ENCODE results near the gene MYO1D.

DNA sequence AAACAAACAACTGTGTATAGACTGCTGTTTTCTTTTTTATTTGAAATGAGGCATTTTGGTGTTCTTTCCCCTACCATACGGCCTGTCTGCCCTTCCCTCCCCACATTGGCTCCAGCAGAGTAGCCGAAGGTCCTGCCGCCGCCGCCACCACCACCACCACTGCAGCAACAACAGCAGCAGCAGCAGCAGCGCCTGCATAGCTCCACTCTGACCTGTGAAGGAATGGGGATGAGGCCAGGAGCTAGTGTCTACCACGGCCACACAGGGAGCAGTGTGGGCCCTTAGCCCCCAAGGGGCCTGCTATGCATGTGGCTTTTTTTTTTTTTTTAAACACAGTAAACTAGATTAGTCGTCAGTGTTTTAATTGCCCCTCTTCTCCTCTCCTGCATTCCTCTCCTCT is 395.7 kb downstream of the MYO1D start:
- no peak for TF ChIP-seq CTCF (IDR thresholded peaks at IDR 0.05)
- TF ChIP-seq POLR2A (IDR thresholded peaks at IDR 0.05) = no peak

All from body of pancreas (tissue), 4 donors.